Large intestine (tissue), 3 donors: ENCODE measurements around the gene DYNC1LI1. TPM values are rescaled to one million over a fixed set of nuclear protein-coding genes. Genes with fewer than 3 reads are reported as not detected.

Experiments used
- DNase-seq, 2 donors: peaks; one replicate each; pipeline versions ENCODE4 v3.0.0 to v3.0.0-alpha.2; 2013
- H3K27ac ChIP-seq: one replicate; pipeline ENCODE4 v1.5.1; 2013; ENCODE audit warnings: low read length
- H3K27me3 ChIP-seq: 2 replicates; pipeline ENCODE4 v1.6.1; 2013; ENCODE audit warnings: low read length; ENCODE audit not compliant: control insufficient read depth, insufficient read depth
- H3K36me3 ChIP-seq: 2 replicates; pipeline ENCODE4 v1.6.1; 2013; ENCODE audit warnings: low read length; ENCODE audit not compliant: control insufficient read depth, insufficient read depth
- H3K4me1 ChIP-seq: one replicate; pipeline ENCODE4 v1.6.1; 2013; ENCODE audit warnings: low read length; ENCODE audit not compliant: control insufficient read depth, insufficient read depth
- H3K4me3 ChIP-seq: one replicate; pipeline ENCODE4 v1.5.1; 2013; ENCODE audit warnings: low read length
- H3K9me3 ChIP-seq: one replicate; pipeline ENCODE4 v1.6.1; 2013; ENCODE audit warnings: mild to moderate bottlenecking, low read depth, low read length, moderate library complexity; ENCODE audit not compliant: control insufficient read depth
- WGBS: methylation state at CpG from one replicate; pipeline ENCODE4 v1.1.5; 2013; ENCODE audit warnings: low lambda C conversion rate; ENCODE audit not compliant: insufficient coverage; 5-methylcytosine and 5-hydroxymethylcytosine counted together
- polyA plus RNA-seq: library from polyadenylated mRNA; unstranded; fragments of 120-200 nt; gene quantifications from one replicate; pipeline ENCODE4 v1.2.1, GENCODE V29; 2013

The DYNC1LI1 gene
- polyA plus RNA-seq, 1 donor = 46.4 TPM

DNA sequence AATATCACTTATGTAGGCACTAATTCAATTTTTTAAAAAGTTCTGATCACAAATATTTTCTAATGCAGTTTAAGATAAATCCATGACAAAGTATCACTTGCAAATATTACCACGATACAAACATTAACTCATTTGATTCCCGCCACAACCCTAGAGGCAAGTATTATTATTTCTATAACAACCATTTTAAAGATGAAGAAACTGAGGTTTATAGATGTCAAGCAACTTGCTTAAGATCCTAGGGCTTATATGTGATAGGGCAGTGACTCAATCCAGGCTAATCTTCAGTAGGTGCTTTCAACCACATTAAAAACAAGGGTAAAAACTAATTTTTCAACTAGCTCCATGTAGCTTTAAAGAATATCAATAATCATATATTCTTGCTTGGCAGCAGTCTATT, 1.7 kb downstream of the DYNC1LI1 start:
- WGBS = 100% methylated on average over 1 of the region's 2 CpGs
- H3K9me3 ChIP-seq = no peaks in the 10 kb centered on the region
- no peak for DNase-seq
- H3K4me1 ChIP-seq = peaks cover 3% of the 10 kb centered on the region
- no peaks in the 10 kb centered on the region for H3K27me3 ChIP-seq
- H3K36me3 ChIP-seq = peaks cover 14% of the 10 kb centered on the region
- H3K4me3 ChIP-seq = peak overlapping the region; percentile 91
- no peak overlapping the region for H3K27ac ChIP-seq

GRCh38 chr3:32564195-32564594, 6.5 kb downstream of the DYNC1LI1 start:
- H3K4me1 ChIP-seq = no peaks in the 10 kb centered on the region
- no peak for DNase-seq
- H3K27ac ChIP-seq = no peak overlapping the region
- no CpG with 5 or more reads among the region's 1 CpG for WGBS
- peaks cover 20% of the 10 kb centered on the region for H3K36me3 ChIP-seq
- no peak overlapping the region for H3K4me3 ChIP-seq
- H3K9me3 ChIP-seq = no peaks in the 10 kb centered on the region
- no peaks in the 10 kb centered on the region for H3K27me3 ChIP-seq

DNA sequence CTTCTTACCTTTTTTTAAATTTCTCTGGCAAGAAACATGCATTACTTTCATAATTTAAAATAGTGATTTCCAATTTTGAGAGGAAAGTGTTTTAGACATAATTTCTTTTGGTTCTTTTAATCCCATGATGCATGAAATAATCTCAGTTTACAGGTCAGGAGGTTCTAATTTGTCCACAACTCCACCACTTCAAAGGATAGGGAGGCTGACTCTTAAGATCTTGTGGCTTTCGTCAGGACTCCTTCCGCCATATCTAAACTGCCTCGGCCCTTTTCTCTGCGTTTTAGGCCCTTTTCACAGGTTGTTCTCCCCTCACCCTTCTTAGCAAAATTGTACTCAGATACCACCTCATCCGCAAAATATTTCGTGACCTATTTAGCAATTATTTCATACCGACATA, 8.0 kb downstream of the DYNC1LI1 start:
- no peaks in the 10 kb centered on the region for H3K4me1 ChIP-seq
- no peak overlapping the region for H3K4me3 ChIP-seq
- DNase-seq = no peak
- WGBS = no CpG with 5 or more reads among the region's 7 CpGs
- no peaks in the 10 kb centered on the region for H3K27me3 ChIP-seq
- no peak overlapping the region for H3K27ac ChIP-seq
- peaks cover 20% of the 10 kb centered on the region for H3K36me3 ChIP-seq
- no peaks in the 10 kb centered on the region for H3K9me3 ChIP-seq

- Histone ChIP-seq H3K4me3 (no peak overlapping the region), H3K36me3 (peaks cover 9% of the 10 kb centered on the region), H3K9me3 (no peaks in the 10 kb centered on the region), H3K27me3 (no peaks in the 10 kb centered on the region), H3K27ac (no peak overlapping the region), H3K4me1 (no peaks in the 10 kb centered on the region)
- no peak for DNase-seq
- no CpG with 5 or more reads among the region's 3 CpGs for WGBS
Observed at GRCh38 chr3:32557640-32558352, 12.9 kb downstream of the DYNC1LI1 start.

DNA sequence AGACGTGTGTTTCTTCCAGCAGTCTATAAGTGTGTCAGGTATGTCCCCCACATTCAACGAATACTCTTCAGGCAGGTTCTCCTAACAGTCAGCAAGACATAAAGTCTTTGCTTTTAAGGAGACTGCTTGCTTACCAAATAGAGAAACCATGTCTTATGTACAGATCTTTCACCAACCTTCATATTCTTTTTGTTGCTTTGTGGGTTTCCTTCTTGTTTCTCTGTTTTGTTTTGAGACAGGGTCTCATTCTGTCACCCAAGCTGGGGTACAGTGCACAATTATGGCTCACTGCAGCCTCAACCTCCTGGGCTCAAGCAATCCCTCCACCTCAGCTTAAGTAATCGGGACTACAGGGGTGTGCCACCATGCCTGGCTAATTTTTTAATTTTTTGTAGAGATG, 14.3 kb downstream of the DYNC1LI1 start:
- H3K27me3 ChIP-seq = no peaks in the 10 kb centered on the region
- no peak overlapping the region for H3K27ac ChIP-seq
- no peaks in the 10 kb centered on the region for H3K4me1 ChIP-seq
- peaks cover 6% of the 10 kb centered on the region for H3K36me3 ChIP-seq
- H3K4me3 ChIP-seq = no peak overlapping the region
- 60% methylated on average over 1 of the region's 3 CpGs for WGBS
- DNase-seq = no peak
- H3K9me3 ChIP-seq = no peaks in the 10 kb centered on the region

DNA sequence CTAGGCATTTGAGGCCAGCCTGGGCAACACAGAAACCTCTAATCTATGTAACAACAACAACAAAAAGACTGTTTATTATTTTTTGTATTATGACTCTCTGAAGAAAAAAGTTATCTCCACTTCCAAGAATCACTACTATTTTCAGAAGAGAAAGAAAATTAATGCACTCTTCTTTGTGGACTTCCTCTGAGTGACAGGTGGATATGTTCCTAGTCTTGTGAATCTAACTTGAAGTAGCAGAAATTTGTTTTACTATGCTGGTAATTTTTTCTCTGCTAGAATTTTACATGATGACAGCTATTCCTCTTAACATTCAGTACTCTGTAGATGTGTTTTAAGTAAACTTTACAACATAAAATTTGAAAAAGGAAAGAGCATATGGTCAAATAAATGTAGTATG, 16.7 kb downstream of the DYNC1LI1 start:
- no peaks in the 10 kb centered on the region for H3K9me3 ChIP-seq
- DNase-seq = no peak
- H3K4me1 ChIP-seq = no peaks in the 10 kb centered on the region
- H3K27me3 ChIP-seq = no peaks in the 10 kb centered on the region
- no peak overlapping the region for H3K4me3 ChIP-seq
- H3K27ac ChIP-seq = no peak overlapping the region
- H3K36me3 ChIP-seq = peaks cover 2% of the 10 kb centered on the region

DNA sequence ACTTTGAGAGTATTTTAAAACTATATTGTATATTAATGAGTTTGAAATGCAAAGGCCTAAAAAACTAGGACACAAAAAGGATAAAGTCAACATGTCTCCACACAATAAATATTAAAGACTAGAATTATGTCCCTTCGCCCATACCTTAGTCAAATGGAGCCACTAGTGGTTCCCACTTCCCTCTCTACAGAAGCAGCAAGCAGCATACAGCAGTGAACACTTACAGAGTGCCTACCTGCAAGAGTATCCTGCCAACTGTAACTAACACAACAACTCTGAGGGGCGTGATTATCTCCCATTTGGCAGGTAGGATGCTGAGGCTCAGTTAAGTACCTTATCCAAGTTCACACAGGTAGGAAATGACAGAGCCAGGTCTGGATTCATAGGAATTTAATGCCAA, 17.2 kb downstream of the DYNC1LI1 start:
- no peaks in the 10 kb centered on the region for H3K4me1 ChIP-seq
- no peaks in the 10 kb centered on the region for H3K27me3 ChIP-seq
- H3K4me3 ChIP-seq = no peak overlapping the region
- peaks cover 2% of the 10 kb centered on the region for H3K36me3 ChIP-seq
- no peak overlapping the region for H3K27ac ChIP-seq
- H3K9me3 ChIP-seq = no peaks in the 10 kb centered on the region
- DNase-seq = no peak
- WGBS = no CpG with 5 or more reads among the region's 2 CpGs

- H3K27me3 ChIP-seq = no peaks in the 10 kb centered on the region
- peaks cover 2% of the 10 kb centered on the region for H3K36me3 ChIP-seq
- WGBS = 100% methylated on average over 1 of the region's 1 CpG
- no peak for DNase-seq
- H3K27ac ChIP-seq = no peak overlapping the region
- H3K4me3 ChIP-seq = no peak overlapping the region
- H3K9me3 ChIP-seq = no peaks in the 10 kb centered on the region
- H3K4me1 ChIP-seq = no peaks in the 10 kb centered on the region
Observed at GRCh38 chr3:32552013-32552412, 18.6 kb downstream of the DYNC1LI1 start.

GRCh38 chr3:32551496-32551895, 19.2 kb downstream of the DYNC1LI1 start:
- Histone ChIP-seq H3K4me3 (no peak overlapping the region), H3K36me3 (peaks cover 4% of the 10 kb centered on the region), H3K4me1 (no peaks in the 10 kb centered on the region), H3K27me3 (no peaks in the 10 kb centered on the region), H3K9me3 (no peaks in the 10 kb centered on the region), H3K27ac (no peak overlapping the region)
- no peak for DNase-seq

DNA sequence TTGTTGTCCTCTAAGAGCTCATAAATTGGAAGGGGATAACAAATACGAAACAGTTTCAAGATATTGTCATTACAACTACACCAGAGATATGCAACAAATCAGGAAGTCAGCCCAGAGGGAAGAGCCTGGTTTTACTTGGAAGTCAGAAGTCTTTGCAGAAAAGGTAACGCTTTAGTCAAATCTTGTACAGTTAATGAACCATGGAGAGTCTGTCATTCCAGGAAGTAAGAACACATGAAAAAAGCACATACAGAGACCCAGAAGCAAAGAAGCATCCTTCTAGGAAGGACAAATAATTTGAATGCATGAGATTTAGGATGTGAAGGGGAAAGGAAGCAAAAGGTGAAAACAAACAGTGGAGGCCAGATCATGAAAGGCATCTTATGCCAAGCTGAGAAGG, 19.6 kb downstream of the DYNC1LI1 start:
- Histone ChIP-seq H3K4me3 (no peak overlapping the region), H3K9me3 (no peaks in the 10 kb centered on the region), H3K36me3 (peaks cover 3% of the 10 kb centered on the region), H3K27me3 (no peaks in the 10 kb centered on the region), H3K27ac (no peak overlapping the region), H3K4me1 (no peaks in the 10 kb centered on the region)
- WGBS = no CpG with 5 or more reads among the region's 2 CpGs
- no peak for DNase-seq

DNA sequence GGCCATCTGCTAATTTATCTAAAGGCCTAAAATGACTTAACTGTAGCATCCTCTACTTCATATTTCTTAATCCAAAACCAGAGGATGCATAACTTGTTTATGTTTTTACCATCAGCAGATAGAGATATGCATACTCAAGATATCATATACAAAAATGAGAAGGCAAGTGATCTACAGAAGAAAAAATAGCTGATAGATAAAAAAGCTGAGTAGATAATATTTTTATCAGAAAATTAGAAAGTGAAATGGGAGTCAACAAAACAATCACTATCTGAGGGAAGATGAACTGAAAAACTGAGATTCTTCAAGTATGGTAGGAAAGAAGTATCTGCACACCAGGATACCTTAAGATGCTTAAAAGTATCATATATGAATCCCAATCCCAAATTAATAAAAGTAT, 25.4 kb downstream of the DYNC1LI1 start:
- peaks cover 8% of the 10 kb centered on the region for H3K36me3 ChIP-seq
- no peak overlapping the region for H3K4me3 ChIP-seq
- H3K9me3 ChIP-seq = no peaks in the 10 kb centered on the region
- no peak for DNase-seq
- H3K4me1 ChIP-seq = no peaks in the 10 kb centered on the region
- H3K27ac ChIP-seq = no peak overlapping the region
- no peaks in the 10 kb centered on the region for H3K27me3 ChIP-seq
